ENCODE data around the gene TMCC1. TPM values are rescaled to one million over a fixed set of nuclear protein-coding genes. Genes with fewer than 3 reads are reported as not detected.

TMCC1 gene
- total RNA-seq, 1 donor from 2014 or later, result 33.4 TPM

DNA sequence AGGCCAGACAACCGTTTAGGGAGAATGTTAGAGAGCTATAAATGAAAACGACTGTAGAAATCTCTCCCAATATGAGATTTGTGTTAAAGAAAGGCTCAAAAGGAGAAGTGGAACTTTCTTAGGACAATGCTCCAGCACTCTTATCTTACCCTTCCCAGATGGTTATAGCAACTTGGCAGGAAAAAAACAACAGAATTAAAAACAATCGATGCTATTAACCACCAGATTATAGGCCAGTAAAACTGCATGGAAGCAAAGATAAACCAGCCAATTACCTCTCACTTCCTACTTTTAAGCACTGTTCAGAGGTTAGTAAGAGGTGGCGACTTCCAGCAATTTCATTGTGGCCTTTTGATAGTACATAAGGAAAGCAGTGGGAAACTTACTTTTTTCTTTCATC lies 72.9 kb downstream of the TMCC1 start:
- Histone ChIP-seq H3K9me3 (no peaks in the 10 kb centered on the region), H3K36me3 (no peaks in the 10 kb centered on the region), H3K27me3 (ENCODE audit: low read depth) (no peaks in the 10 kb centered on the region), H3K4me1 (peaks cover 19% of the 10 kb centered on the region), H3K4me3 (no peak overlapping the region), H3K27ac (no peak overlapping the region)
- no peak for ATAC-seq
- intact Hi-C loops (cut with DNase I), result loop anchor here (10.0 kb wide), 1 partner anchor 166 kb away; no protein-coding TSS in a partner anchor
- DNase-seq, result no peak
- TF ChIP-seq, protein P1, sequence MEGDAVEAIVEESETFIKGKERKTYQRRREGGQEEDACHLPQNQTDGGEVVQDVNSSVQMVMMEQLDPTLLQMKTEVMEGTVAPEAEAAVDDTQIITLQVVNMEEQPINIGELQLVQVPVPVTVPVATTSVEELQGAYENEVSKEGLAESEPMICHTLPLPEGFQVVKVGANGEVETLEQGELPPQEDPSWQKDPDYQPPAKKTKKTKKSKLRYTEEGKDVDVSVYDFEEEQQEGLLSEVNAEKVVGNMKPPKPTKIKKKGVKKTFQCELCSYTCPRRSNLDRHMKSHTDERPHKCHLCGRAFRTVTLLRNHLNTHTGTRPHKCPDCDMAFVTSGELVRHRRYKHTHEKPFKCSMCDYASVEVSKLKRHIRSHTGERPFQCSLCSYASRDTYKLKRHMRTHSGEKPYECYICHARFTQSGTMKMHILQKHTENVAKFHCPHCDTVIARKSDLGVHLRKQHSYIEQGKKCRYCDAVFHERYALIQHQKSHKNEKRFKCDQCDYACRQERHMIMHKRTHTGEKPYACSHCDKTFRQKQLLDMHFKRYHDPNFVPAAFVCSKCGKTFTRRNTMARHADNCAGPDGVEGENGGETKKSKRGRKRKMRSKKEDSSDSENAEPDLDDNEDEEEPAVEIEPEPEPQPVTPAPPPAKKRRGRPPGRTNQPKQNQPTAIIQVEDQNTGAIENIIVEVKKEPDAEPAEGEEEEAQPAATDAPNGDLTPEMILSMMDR (IDR thresholded peaks at IDR 0.05), result no peak

DNA sequence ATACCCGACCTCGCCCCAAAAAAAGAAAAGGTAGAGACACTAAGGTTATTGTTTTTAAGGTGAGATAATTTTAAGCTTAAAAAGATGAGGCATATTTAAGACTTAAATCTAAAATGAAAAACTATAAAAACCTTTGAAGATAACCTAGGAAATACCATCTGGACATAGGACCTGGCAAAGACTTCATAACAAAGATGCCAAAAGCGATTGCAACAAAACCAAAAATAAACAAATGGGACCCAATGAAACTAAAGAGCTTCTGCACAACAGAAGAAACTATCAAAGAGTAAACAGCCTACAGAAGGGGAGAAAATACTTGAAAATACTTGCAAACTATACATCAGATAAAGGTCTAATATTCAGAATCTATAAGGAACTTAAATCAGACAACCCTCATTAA lies 80.9 kb downstream of the TMCC1 start:
- H3K27ac ChIP-seq, result no peak overlapping the region
- no peaks in the 10 kb centered on the region for H3K36me3 ChIP-seq
- ATAC-seq (no peak), DNase-seq (no peak)
- H3K9me3 ChIP-seq, result no peaks in the 10 kb centered on the region
- H3K4me3 ChIP-seq, result no peak overlapping the region
- TF ChIP-seq, protein P1 (IDR thresholded peaks at IDR 0.05), result no peak
- peaks cover 4% of the 10 kb centered on the region for H3K4me1 ChIP-seq
- intact Hi-C loops (cut with DNase I), result no loop called here
- no peaks in the 10 kb centered on the region for H3K27me3 ChIP-seq (ENCODE audit: low read depth)

DNA sequence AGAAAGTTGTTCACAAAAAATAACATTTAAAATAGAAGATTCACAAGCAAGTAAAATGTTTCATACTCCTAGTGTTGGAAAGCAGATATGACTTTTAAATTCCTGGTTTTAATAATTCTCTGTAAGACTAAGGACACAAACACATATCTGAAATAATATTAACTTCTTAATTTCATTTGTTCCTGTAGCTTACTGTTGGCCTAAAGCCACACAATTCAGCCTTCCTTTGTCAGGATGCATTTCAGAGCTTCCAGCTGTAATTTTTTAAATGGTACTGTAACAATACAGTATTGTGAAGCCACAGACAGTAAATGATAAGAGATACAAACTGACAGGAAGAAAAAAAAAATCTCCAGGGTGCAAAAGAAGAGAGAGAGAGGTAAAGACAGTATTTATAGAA lies 84.2 kb downstream of the TMCC1 start:
- Histone ChIP-seq H3K9me3 (no peaks in the 10 kb centered on the region), H3K27ac (no peak overlapping the region), H3K27me3 (ENCODE audit: low read depth) (no peaks in the 10 kb centered on the region), H3K4me3 (no peak overlapping the region), H3K4me1 (peaks cover 4% of the 10 kb centered on the region), H3K36me3 (no peaks in the 10 kb centered on the region)
- ATAC-seq (no peak), DNase-seq (no peak)
- TF ChIP-seq, protein P1 (IDR thresholded peaks at IDR 0.05), result no peak
- intact Hi-C loops (cut with DNase I), result no loop called here

DNA sequence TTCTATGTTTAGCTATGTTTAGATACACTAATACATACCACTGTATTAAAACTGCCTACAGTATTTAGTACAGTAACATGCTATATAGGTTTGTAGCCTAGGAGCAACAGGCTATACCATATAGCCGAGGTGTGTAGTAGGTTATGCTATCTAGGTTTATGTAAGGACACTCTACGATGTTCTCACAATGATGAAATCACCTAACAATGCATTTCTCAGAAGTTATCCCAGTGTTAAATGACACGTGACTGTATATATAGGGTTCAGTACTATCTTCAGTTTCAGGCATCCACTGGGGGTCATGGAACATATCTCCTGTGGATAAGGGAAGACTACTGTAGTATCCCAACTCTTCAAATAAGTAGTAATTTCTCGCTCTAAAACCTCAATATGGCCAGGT lies 97.4 kb downstream of the TMCC1 start:
- H3K36me3 ChIP-seq, result no peaks in the 10 kb centered on the region
- TF ChIP-seq, protein P1 (IDR thresholded peaks at IDR 0.05), result no peak
- DNase-seq (no peak), ATAC-seq (no peak)
- no peaks in the 10 kb centered on the region for H3K27me3 ChIP-seq (ENCODE audit: low read depth)
- intact Hi-C loops (cut with DNase I), result no loop called here
- H3K4me1 ChIP-seq, result peaks cover 29% of the 10 kb centered on the region
- H3K4me3 ChIP-seq, result no peak overlapping the region
- no peak overlapping the region for H3K27ac ChIP-seq
- no peaks in the 10 kb centered on the region for H3K9me3 ChIP-seq

DNA sequence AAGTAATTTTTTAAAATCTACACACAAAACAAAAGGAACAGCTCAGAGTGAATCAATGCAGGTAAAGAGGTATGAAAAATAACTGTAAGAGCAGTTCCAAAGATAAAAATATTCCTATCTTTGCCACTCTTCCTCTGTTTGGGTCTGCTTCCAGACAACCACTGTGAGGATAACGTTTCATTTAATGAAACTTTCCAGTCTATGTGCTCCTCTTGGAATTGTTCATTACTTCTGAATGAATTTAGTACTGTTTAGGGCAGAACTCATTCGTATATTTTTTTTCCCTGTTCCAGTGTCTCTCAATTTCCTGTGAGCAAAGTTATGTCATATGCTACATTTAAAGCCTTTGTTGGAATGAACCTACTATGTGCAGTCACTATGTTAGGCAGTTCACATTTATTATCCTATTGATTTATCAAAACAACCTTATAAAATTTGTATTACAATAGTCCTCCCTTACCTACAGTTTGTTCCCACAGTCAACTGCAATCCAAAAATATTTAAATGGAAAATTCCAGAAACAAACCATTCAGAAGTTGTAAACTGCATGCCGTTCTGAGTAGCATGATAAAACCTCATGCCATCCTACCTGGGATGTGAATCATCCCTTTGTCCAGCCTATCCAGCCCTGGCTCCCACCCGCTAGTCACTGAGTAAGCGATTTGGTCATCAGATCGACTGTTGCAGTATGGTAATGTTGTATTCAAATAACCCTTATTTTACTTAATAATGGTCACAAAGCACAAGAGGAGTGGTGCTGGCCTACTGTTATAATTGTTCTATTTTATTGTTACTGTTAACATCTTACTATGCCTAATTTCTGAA lies 98.1 kb downstream of the TMCC1 start:
- ATAC-seq (no peak), DNase-seq (no peak)
- Histone ChIP-seq H3K36me3 (no peaks in the 10 kb centered on the region), H3K27ac (peak overlapping the region; percentile 85), H3K4me3 (no peak overlapping the region), H3K4me1 (peaks cover 29% of the 10 kb centered on the region), H3K9me3 (no peaks in the 10 kb centered on the region), H3K27me3 (ENCODE audit: low read depth) (no peaks in the 10 kb centered on the region)
- TF ChIP-seq, protein P1 (IDR thresholded peaks at IDR 0.05), result no peak
- intact Hi-C loops (cut with DNase I), result no loop called here

Data from lower lobe of right lung (tissue), 2 donors.